HepG2 (cell line): ENCODE results near the gene METTL16. TPM values are rescaled to one million over a fixed set of nuclear protein-coding genes. Genes with fewer than 3 reads are reported as not detected.

Experiments used
- GTF3A ChIP-seq: sonication (generic); formaldehyde crosslinking; conservative IDR thresholded peaks from 2 replicates; pipeline ENCODE4 v1.4.0; 2020; ENCODE audit warnings: mild to moderate bottlenecking, missing genetic modification reagents
- HNRNPH1 ChIP-seq: fragments of 200-400 bp; formaldehyde crosslinking; optimal IDR thresholded peaks from 2 replicates; pipeline ENCODE3; 2017; ENCODE audit warnings: mild to moderate bottlenecking, low read depth, low read length
- NFYB ChIP-seq: sonication (generic); formaldehyde crosslinking; IDR thresholded peaks from 2 replicates; pipeline ENCODE4 v1.4.0; 2020; ENCODE audit warnings: missing genetic modification reagents
- TOE1 ChIP-seq: sonication (generic); formaldehyde crosslinking; IDR thresholded peaks from 2 replicates; pipeline ENCODE4 v1.4.0; 2020; ENCODE audit warnings: mild to moderate bottlenecking, missing genetic modification reagents
- ZNF143 ChIP-seq: sonication (generic); formaldehyde crosslinking; IDR thresholded peaks from 2 replicates; pipeline ENCODE4 v1.4.0; 2020; ENCODE audit warnings: missing genetic modification reagents
- ZNF34 ChIP-seq: sonication (generic); formaldehyde crosslinking; IDR thresholded peaks from 2 replicates; pipeline ENCODE4 v1.4.0; 2020; ENCODE audit warnings: mild to moderate bottlenecking, missing genetic modification reagents, borderline replicate concordance
- ZNF724P ChIP-seq: sonication (generic); formaldehyde crosslinking; IDR thresholded peaks from 2 replicates; pipeline ENCODE4 v1.8.0; 2022; ENCODE audit warnings: missing genetic modification reagents, borderline replicate concordance
- polyA plus RNA-seq, 8 experiments: library from polyadenylated mRNA; depleted of rRNA in 3 of 8; stranded (reverse) in 7 of 8; unstranded in 1 of 8; fragments of >200 nt; fragmentation: Illumina TruSeq in 4 of 8; extraction: Trizol in 4 of 8; gene quantifications; 2 replicates each; pipeline versions ENCODE4 v1.2.1 to v1.2.3, GENCODE V29; 2011 to 2016; ENCODE audit warnings: low read depth in 4 of 8, missing spikeins in 1 of 8, mixed read lengths in 1 of 8; ENCODE audit not compliant: insufficient read depth in 1 of 8
- total RNA-seq, 5 experiments: library from RNA; depleted of rRNA; stranded (reverse); fragments of >200 nt; fragmentation: Illumina TruSeq; extraction: Trizol; gene quantifications; 2 replicates each; pipeline ENCODE4 v1.2.3, GENCODE V29; 2016; ENCODE audit warnings: low read depth in 1 of 5
- TF ChIP-seq, protein P1 (sequence below), 2 experiments: sonication (generic) in 1 of 2; formaldehyde crosslinking in 1 of 2; IDR thresholded peaks; 2 replicates each; pipeline versions ENCODE4 v1.6.1 to v1.9.0; 2014 to 2022; ENCODE audit warnings: antibody characterized with exemption in 1 of 2, borderline replicate concordance in 1 of 2, inconsistent platforms in 1 of 2, low read depth in 1 of 2, missing genetic modification reagents in 1 of 2
- TF ChIP-seq, protein P2 (sequence below): sonication (generic); formaldehyde crosslinking; IDR thresholded peaks from 2 replicates; pipeline ENCODE4 v1.4.0; 2020; ENCODE audit warnings: missing genetic modification reagents, borderline replicate concordance
- TF ChIP-seq, protein P3 (sequence below): sonication (generic); formaldehyde crosslinking; IDR thresholded peaks from one replicate; pipeline ENCODE4 v1.5.1; 2020; ENCODE audit warnings: mild to moderate bottlenecking, missing genetic modification reagents; ENCODE audit errors: not compliant biosample characterization

The METTL16 gene
- total and polyA plus RNA-seq, 2 of the 13 experiments (the other 11 are each of a cell fraction or from before 2014, with no cell fraction given) = 11.6 to 18.5 TPM

DNA sequence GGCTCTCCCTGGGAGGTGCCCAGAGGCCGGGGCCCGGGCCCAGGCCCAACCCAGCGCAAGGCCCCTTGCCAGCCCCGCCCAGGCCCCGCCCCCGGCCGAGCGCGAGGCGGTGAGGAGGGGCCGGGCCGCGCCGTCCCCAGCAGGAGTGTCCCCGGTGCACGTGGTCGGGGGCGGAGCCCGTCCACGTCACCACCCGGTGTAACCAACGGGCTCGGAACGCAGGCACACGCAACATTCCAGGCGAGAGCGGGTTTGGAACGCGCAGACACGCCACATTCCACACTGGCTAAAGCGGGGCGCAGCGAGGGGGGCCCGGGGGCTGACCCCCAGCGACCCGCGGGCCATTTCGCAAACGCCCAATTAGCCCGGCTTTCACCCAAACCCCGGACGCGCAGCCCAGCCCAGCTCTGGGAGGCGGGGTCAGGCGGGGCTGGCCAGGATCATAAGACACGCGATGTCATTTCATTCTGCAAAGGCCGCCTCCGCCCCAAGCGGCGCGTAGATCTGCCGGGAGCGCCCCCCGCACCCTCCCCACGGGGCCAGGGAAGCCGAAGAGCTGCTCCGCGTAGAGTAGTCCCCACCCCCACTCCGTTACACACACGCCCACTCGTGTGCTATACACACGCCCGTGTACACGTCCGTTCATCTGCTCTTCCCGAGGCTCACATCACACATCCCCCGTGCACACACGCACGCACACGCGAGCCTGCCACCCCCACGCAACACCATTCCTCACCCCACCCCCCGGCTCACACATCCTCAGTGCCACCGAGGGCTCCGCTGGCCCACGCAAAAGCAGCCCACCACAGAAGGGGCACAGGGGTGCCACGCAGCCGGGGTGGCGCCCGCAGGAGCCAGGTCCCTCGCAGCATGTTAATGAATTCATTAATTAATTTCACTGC lies 111.9 kb downstream of the METTL16 start (continued):
- TF ChIP-seq ZNF143 (CRISPR knock-in tag) (no peak), GTF3A (no peak), NFYB (CRISPR knock-in tag) (peak; percentile 59), HNRNPH1 (no peak), ZNF724P (CRISPR knock-in tag) (no peak), ZNF34 (CRISPR knock-in tag) (no peak), TOE1 (CRISPR knock-in tag) (no peak)
- TF ChIP-seq, protein P1, sequence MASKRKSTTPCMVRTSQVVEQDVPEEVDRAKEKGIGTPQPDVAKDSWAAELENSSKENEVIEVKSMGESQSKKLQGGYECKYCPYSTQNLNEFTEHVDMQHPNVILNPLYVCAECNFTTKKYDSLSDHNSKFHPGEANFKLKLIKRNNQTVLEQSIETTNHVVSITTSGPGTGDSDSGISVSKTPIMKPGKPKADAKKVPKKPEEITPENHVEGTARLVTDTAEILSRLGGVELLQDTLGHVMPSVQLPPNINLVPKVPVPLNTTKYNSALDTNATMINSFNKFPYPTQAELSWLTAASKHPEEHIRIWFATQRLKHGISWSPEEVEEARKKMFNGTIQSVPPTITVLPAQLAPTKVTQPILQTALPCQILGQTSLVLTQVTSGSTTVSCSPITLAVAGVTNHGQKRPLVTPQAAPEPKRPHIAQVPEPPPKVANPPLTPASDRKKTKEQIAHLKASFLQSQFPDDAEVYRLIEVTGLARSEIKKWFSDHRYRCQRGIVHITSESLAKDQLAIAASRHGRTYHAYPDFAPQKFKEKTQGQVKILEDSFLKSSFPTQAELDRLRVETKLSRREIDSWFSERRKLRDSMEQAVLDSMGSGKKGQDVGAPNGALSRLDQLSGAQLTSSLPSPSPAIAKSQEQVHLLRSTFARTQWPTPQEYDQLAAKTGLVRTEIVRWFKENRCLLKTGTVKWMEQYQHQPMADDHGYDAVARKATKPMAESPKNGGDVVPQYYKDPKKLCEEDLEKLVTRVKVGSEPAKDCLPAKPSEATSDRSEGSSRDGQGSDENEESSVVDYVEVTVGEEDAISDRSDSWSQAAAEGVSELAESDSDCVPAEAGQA (IDR thresholded peaks at IDR 0.05; ENCODE audit: low read depth) = peak; percentile 8; the same call in 1 of the 2 replicates
- TF ChIP-seq, protein P1 (CRISPR knock-in tag; IDR thresholded peaks at IDR 0.05; ENCODE audit: borderline replicate concordance) = no peak; the same call in 1 of the 2 replicates
- TF ChIP-seq, protein P2, sequence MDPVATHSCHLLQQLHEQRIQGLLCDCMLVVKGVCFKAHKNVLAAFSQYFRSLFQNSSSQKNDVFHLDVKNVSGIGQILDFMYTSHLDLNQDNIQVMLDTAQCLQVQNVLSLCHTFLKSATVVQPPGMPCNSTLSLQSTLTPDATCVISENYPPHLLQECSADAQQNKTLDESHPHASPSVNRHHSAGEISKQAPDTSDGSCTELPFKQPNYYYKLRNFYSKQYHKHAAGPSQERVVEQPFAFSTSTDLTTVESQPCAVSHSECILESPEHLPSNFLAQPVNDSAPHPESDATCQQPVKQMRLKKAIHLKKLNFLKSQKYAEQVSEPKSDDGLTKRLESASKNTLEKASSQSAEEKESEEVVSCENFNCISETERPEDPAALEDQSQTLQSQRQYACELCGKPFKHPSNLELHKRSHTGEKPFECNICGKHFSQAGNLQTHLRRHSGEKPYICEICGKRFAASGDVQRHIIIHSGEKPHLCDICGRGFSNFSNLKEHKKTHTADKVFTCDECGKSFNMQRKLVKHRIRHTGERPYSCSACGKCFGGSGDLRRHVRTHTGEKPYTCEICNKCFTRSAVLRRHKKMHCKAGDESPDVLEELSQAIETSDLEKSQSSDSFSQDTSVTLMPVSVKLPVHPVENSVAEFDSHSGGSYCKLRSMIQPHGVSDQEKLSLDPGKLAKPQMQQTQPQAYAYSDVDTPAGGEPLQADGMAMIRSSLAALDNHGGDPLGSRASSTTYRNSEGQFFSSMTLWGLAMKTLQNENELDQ (CRISPR knock-in tag) = no peak
- TF ChIP-seq, protein P3, sequence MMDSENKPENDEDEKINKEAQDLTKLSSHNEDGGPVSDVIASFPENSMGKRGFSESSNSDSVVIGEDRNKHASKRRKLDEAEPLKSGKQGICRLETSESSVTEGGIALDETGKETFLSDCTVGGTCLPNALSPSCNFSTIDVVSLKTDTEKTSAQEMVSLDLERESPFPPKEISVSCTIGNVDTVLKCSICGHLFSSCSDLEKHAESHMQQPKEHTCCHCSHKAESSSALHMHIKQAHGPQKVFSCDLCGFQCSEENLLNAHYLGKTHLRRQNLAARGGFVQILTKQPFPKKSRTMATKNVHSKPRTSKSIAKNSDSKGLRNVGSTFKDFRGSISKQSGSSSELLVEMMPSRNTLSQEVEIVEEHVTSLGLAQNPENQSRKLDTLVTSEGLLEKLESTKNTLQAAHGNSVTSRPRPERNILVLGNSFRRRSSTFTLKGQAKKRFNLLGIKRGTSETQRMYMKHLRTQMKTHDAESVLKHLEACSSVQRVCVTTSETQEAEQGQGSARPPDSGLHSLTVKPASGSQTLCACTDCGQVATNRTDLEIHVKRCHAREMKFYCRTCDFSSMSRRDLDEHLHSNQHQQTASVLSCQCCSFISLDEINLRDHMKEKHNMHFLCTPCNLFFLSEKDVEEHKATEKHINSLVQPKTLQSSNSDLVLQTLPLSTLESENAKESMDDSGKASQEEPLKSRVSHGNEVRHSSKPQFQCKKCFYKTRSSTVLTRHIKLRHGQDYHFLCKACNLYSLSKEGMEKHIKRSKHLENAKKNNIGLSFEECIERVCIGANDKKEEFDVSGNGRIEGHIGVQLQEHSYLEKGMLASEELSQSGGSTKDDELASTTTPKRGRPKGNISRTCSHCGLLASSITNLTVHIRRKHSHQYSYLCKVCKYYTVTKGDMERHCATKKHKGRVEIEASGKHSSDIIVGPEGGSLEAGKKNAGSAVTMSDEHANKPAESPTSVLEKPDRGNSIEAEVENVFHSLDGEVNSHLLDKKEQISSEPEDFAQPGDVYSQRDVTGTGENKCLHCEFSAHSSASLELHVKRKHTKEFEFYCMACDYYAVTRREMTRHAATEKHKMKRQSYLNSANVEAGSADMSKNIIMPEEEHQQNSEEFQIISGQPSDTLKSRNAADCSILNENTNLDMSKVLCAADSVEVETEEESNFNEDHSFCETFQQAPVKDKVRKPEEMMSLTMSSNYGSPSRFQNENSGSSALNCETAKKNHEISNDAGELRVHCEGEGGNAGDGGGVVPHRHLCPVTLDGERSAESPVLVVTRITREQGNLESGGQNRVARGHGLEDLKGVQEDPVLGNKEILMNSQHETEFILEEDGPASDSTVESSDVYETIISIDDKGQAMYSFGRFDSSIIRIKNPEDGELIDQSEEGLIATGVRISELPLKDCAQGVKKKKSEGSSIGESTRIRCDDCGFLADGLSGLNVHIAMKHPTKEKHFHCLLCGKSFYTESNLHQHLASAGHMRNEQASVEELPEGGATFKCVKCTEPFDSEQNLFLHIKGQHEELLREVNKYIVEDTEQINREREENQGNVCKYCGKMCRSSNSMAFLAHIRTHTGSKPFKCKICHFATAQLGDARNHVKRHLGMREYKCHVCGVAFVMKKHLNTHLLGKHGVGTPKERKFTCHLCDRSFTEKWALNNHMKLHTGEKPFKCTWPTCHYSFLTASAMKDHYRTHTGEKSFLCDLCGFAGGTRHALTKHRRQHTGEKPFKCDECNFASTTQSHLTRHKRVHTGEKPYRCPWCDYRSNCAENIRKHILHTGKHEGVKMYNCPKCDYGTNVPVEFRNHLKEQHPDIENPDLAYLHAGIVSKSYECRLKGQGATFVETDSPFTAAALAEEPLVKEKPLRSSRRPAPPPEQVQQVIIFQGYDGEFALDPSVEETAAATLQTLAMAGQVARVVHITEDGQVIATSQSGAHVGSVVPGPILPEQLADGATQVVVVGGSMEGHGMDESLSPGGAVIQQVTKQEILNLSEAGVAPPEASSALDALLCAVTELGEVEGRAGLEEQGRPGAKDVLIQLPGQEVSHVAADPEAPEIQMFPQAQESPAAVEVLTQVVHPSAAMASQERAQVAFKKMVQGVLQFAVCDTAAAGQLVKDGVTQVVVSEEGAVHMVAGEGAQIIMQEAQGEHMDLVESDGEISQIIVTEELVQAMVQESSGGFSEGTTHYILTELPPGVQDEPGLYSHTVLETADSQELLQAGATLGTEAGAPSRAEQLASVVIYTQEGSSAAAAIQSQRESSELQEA (CRISPR knock-in tag) = no peak
